HS-5 (cell line): ENCODE results near the gene DDX31.

ENCODE experiments used
- DNase-seq: peaks from one replicate; pipeline ENCODE4 v3.0.0-alpha.2; 2012; ENCODE audit warnings: low read depth

DDX31 gene

GRCh38 chr9:132634327-132634726 is 35.5 kb downstream of the DDX31 start:
- DNase-seq = no peak

- DNase-seq = no peak
Observed at GRCh38 chr9:132632413-132633129, 37.2 kb downstream of the DDX31 start.

GRCh38 chr9:132631685-132632084 is 38.1 kb downstream of the DDX31 start:
- DNase-seq = no peak

GRCh38 chr9:132631280-132631679 is 38.5 kb downstream of the DDX31 start:
- peak; percentile 78 for DNase-seq

- DNase-seq = no peak
Observed at GRCh38 chr9:132630811-132631210, 39.0 kb downstream of the DDX31 start.

- no peak for DNase-seq
Observed at GRCh38 chr9:132630116-132630515, 39.7 kb downstream of the DDX31 start.

GRCh38 chr9:132628746-132629145 is 41.0 kb downstream of the DDX31 start:
- no peak for DNase-seq

- no peak for DNase-seq
Observed at GRCh38 chr9:132627594-132627993, 42.2 kb downstream of the DDX31 start.

- no peak for DNase-seq
Observed at GRCh38 chr9:132627106-132627505, 42.7 kb downstream of the DDX31 start.

GRCh38 chr9:132626285-132626684 is 43.5 kb downstream of the DDX31 start:
- no peak for DNase-seq

- DNase-seq = no peak
Observed at GRCh38 chr9:132622159-132622558, 47.6 kb downstream of the DDX31 start.

GRCh38 chr9:132616725-132617124 is 53.1 kb downstream of the DDX31 start:
- DNase-seq = no peak

- DNase-seq = no peak
Observed at GRCh38 chr9:132615774-132616173, 54.0 kb downstream of the DDX31 start.

GRCh38 chr9:132614324-132614723 is 55.5 kb downstream of the DDX31 start:
- DNase-seq = no peak

GRCh38 chr9:132610661-132611060 is 59.1 kb downstream of the DDX31 start:
- no peak for DNase-seq

- peak; percentile 92 for DNase-seq
Observed at GRCh38 chr9:132609829-132610228, 60.0 kb downstream of the DDX31 start.

GRCh38 chr9:132609184-132609583 is 60.6 kb downstream of the DDX31 start:
- DNase-seq = no peak

GRCh38 chr9:132606066-132606465 is 63.7 kb downstream of the DDX31 start:
- no peak for DNase-seq

GRCh38 chr9:132605387-132605786 is 64.4 kb downstream of the DDX31 start:
- DNase-seq = no peak

- DNase-seq = no peak
Observed at GRCh38 chr9:132602207-132602606, 67.6 kb downstream of the DDX31 start.

GRCh38 chr9:132600326-132600984 is 69.3 kb downstream of the DDX31 start:
- DNase-seq = no peak

- no peak for DNase-seq
Observed at GRCh38 chr9:132597073-132597775, 72.6 kb downstream of the DDX31 start.

GRCh38 chr9:132596200-132596599 is 73.6 kb downstream of the DDX31 start:
- DNase-seq = no peak
